Activated naive CD8-positive, alpha-beta T cell (primary cell): ENCODE results near the gene CELA3B.
"Not testable (repeated sequence)": the region's sequence is repeated elsewhere in the genome, so short reads cannot be mapped to it uniquely, and the experiment has no call there.

Experiments
- H3K27ac Mint-ChIP-seq: one replicate; pipeline ENCODE4 v1.8.0; 2021; ENCODE audit warnings: mixed read lengths
- H3K27me3 Mint-ChIP-seq: one replicate; pipeline ENCODE4 v1.8.0; 2021; ENCODE audit warnings: mixed read lengths
- H3K36me3 Mint-ChIP-seq: one replicate; pipeline ENCODE4 v1.8.0; 2021; ENCODE audit warnings: mixed read lengths
- H3K4me1 Mint-ChIP-seq: one replicate; pipeline ENCODE4 v1.8.0; 2021; ENCODE audit warnings: low read depth, mixed read lengths
- H3K4me3 Mint-ChIP-seq: one replicate; pipeline ENCODE4 v1.8.0; 2021; ENCODE audit warnings: mild to moderate bottlenecking, mixed read lengths
- H3K9me3 Mint-ChIP-seq: one replicate; pipeline ENCODE4 v1.8.0; 2021; ENCODE audit warnings: low read depth, mixed read lengths

CELA3B gene

DNA sequence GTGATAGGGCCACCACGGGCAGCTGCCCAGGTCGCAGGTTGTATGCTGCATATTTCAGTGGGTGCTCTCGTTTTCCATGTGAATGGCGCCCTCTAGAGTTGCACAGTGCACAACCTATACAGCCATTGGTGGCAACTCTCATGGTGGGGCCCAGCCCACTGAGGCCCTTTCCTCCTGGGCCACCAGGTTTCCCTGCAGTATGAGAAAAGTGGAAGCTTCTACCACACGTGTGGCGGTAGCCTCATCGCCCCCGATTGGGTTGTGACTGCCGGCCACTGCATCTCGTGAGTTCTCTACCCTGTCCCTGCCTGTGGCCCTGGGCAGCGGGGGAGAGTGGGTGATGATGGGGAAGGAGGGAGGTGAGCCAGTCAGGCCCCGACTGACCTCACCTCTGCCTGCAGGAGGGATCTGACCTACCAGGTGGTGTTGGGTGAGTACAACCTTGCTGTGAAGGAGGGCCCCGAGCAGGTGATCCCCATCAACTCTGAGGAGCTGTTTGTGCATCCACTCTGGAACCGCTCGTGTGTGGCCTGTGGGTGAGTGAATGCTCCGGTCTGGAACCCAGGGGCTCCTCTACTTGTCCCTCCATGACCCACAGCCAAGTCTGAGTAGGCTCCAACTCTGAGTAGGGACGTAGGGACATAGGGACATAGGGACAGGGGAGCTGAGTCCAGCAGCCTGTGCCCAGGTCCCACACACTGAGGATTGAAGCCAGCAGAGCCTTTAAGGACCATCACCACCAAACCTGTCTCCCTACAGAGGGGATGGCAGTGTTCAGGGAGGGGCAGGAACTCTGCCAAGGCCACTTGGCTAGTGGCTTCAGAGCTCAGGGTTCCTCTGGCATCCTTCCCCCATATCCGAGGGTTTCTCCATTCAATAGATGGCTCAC lies 28.7 kb downstream of the CELA3B start:
- H3K36me3 Mint-ChIP-seq, H3K4me3 Mint-ChIP-seq, H3K4me1 Mint-ChIP-seq, H3K9me3 Mint-ChIP-seq, H3K27ac Mint-ChIP-seq, H3K27me3 Mint-ChIP-seq: not testable (repeated sequence)

DNA sequence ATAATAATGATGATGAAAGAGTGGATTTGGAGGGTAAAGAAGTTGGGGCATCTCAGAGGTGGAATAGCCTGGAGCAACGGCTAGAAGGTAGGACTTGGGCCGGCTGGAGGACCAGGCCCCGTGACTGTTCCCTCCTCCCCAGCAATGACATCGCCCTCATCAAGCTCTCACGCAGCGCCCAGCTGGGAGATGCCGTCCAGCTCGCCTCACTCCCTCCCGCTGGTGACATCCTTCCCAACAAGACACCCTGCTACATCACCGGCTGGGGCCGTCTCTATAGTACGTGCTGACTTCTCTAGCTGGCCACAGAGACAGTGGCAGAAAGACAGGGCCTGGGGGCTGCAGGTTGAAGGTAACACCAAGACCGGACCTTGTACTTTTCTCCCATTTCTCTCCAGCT lies 29.9 kb downstream of the CELA3B start:
- H3K4me3 Mint-ChIP-seq, H3K27me3 Mint-ChIP-seq, H3K36me3 Mint-ChIP-seq, H3K4me1 Mint-ChIP-seq, H3K9me3 Mint-ChIP-seq, H3K27ac Mint-ChIP-seq: not testable (repeated sequence)

DNA sequence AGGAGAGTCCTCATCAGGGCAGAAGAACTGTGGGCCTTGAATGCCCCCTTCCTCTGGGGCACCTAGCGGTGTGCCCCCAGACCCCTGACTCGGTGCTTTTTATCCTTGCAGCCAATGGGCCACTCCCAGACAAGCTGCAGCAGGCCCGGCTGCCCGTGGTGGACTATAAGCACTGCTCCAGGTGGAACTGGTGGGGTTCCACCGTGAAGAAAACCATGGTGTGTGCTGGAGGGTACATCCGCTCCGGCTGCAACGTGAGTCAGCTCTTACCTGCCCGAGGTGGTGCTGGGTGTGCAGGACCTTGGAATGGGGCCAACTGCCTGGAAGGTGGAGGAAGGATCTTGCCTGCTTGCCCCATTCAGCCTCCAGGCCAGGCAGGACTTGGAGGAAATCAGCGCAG lies 30.4 kb downstream of the CELA3B start:
- not testable (repeated sequence) for H3K9me3 Mint-ChIP-seq, H3K4me1 Mint-ChIP-seq, H3K27me3 Mint-ChIP-seq, H3K36me3 Mint-ChIP-seq, H3K27ac Mint-ChIP-seq, H3K4me3 Mint-ChIP-seq

DNA sequence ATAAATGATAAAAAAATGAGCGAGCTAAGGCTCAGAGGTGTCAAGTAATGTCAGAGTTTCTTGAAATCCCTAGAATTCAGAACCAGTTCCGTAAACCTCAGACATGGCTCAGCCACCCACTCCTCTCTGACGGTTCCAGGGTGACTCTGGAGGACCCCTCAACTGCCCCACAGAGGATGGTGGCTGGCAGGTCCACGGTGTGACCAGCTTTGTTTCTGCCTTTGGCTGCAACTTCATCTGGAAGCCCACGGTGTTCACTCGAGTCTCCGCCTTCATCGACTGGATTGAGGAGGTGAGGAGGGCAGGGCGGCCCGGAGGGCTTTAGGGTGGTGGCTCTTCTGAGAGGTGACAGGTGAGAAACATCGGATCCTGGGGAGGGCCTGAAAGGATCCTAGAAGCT lies 32.7 kb downstream of the CELA3B start:
- H3K9me3 Mint-ChIP-seq, H3K27ac Mint-ChIP-seq, H3K4me1 Mint-ChIP-seq, H3K36me3 Mint-ChIP-seq, H3K27me3 Mint-ChIP-seq, H3K4me3 Mint-ChIP-seq: not testable (repeated sequence)

DNA sequence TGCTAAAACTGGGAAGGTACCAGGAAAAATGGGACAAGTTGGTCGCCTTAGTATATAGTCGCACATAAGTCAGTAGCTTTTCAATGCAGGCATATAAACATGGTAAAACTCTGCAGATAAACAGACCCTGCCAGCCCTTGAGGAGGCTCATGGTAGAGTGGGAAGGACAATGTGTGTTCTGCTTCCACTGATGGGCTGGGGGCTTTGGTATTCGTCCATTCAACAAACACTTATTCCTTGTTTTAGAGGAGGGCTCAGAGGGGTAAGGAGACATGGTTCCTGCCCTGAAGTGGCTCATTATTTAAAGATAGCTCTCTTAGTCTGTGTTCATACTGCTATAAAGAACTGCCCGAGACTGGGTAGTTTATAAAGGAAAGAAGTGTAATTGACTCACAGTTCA lies 35.9 kb downstream of the CELA3B start:
- H3K4me3 Mint-ChIP-seq, H3K9me3 Mint-ChIP-seq, H3K36me3 Mint-ChIP-seq, H3K4me1 Mint-ChIP-seq, H3K27ac Mint-ChIP-seq, H3K27me3 Mint-ChIP-seq: not testable (repeated sequence)

DNA sequence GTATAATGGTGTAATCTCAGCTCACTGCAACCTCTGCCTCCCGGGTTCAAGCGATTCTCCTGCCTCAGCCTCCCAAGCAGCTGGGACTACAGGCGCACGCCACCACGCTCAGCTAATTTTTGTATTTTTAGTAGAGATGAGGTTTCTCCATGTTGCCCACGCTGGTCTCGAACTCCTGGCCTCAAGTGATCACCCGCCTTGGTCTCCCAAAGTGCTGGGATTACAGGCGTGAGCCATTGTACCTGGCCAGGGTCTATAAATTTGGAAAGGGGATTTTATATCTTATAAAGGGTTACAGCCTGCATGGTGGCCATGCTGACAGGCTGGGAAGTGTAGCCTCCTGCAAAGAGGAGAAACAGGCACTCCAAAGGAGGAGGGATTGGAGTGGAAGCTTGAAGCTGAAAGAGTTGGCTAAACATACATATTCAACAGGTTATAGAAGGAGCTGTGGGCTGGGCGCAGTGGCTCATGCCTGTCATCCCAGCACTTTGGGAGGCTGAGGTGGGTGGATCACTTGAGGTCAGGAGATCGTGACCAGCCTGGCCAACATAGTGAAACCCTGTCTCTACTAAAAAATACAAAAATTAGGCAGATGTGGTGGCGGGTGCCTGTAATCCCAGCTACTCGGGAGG lies 37.9 kb downstream of the CELA3B start:
- not testable (repeated sequence) for H3K27me3 Mint-ChIP-seq, H3K9me3 Mint-ChIP-seq, H3K4me3 Mint-ChIP-seq, H3K27ac Mint-ChIP-seq, H3K36me3 Mint-ChIP-seq
- peaks cover 14% of the 10 kb centered on the region for H3K4me1 Mint-ChIP-seq

DNA sequence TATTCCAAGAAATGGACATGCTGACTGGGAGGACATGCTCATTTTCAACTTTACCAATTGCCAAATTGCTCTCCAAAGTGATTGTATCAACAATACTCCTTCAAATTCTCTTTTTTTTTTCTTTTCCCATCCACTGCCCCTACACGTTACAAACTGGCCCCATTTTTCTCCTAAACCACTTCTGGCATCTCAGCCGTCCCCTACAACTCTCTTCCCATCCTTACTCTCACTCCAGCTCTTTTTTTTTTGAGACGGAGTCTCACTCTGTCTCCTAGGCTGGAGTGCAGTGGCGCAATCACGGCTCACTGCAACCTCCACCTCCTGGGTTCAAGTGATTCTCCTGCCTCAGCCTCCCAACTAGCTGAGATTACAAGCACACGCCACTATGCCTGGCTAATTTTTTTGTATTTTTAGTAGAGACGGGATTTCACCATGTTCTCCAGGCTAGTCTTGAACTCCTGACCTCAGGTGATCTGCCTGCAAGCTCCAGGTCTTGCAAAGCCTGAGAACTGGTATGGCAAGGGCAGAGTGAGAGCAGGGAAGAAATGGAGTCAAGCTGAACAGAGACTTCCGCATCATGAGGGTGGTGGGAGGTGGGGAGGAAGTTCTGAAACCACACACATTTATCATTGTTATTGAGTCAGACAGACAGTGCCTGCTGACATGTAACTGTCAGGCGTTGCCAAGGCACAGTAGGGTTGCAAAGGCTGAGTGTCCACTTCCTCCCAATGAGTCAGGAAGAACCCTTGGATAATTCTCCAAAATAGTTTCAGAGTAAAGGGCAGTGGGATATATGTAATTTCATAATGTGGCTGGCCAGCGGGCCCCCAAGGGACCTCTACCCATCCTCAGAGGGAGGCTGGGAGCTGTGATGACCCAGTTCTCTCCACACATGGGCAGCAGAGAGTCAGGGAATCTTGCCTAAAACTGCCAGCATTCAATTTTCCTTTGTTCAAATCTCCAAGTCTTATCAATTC lies 42.0 kb downstream of the CELA3B start:
- Mint-ChIP-seq H3K4me3 (peak overlapping the region; percentile 64), H3K9me3 (no peaks in the 10 kb centered on the region), H3K27ac (peak overlapping the region; percentile 94), H3K4me1 (peaks cover 26% of the 10 kb centered on the region), H3K27me3 (no peaks in the 10 kb centered on the region), H3K36me3 (no peaks in the 10 kb centered on the region)

DNA sequence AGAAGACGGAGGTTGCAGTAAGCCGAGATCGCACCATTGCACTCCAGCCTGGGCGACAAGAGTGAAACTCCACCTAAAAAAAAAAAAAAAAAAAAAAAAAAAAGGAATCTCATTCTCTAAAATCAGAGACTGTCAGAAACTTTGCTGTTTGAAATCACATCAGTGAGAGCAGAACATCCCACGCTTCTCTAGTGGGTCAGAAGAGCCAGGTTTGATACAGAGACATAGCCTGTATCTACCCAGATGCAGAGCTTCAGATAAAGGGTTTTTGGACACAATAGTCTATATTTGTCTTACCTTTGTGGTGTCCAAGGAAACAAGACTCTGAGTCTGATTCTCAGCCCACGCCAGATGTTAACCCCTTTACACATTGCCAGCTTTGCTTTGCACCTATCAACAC lies 44.2 kb downstream of the CELA3B start:
- Mint-ChIP-seq H3K4me3 (no peak overlapping the region), H3K4me1 (peaks cover 37% of the 10 kb centered on the region), H3K9me3 (no peaks in the 10 kb centered on the region), H3K27ac (no peak overlapping the region), H3K36me3 (peaks cover 2% of the 10 kb centered on the region), H3K27me3 (no peaks in the 10 kb centered on the region)

DNA sequence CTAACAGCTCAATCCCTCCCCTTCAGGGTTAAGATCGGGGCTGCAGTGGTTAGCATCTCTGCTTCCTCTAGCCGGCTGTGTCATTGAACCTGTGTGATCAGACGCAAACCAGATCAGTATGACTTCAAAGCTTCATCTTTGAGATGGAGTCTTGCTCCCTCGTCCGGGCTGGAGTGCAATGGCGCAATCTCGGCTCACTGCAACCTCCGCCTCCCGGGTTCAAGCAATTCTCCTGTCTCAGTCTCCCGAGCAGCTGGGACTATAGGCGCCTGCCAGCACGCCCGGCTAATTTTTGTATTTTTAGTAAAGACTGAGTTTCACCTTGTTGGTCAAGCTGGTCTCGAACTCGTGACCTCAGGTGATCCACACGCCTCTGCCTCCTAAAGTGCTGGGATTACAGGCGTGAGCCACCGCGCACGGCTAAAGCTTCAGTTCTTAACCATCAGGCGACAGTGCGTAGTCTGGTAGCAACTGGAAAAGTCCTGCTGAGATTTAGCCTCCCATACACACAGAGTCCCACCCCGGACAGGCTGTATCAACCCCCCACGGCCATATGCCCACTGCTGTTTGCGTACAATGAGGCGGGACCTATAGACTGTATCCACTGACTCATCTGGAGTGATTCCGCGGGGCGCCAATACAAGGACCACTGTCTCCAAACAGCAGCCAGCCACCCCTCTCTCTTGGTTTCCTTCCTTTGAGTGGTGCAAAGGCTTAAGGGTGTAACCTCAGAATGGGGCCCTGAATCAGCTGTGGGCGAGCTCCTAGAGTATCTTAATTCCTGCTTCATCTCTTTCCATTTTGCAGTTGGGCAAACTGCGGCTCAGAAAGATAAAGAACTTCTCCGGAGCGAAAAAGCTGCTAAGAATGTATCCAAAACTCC lies 47.9 kb downstream of the CELA3B start:
- peak overlapping the region; percentile 97 for H3K4me3 Mint-ChIP-seq
- H3K4me1 Mint-ChIP-seq, result peaks cover 45% of the 10 kb centered on the region
- H3K27me3 Mint-ChIP-seq, result no peaks in the 10 kb centered on the region
- H3K27ac Mint-ChIP-seq, result peak overlapping the region; percentile 100
- H3K9me3 Mint-ChIP-seq, result no peaks in the 10 kb centered on the region
- peaks cover 5% of the 10 kb centered on the region for H3K36me3 Mint-ChIP-seq

DNA sequence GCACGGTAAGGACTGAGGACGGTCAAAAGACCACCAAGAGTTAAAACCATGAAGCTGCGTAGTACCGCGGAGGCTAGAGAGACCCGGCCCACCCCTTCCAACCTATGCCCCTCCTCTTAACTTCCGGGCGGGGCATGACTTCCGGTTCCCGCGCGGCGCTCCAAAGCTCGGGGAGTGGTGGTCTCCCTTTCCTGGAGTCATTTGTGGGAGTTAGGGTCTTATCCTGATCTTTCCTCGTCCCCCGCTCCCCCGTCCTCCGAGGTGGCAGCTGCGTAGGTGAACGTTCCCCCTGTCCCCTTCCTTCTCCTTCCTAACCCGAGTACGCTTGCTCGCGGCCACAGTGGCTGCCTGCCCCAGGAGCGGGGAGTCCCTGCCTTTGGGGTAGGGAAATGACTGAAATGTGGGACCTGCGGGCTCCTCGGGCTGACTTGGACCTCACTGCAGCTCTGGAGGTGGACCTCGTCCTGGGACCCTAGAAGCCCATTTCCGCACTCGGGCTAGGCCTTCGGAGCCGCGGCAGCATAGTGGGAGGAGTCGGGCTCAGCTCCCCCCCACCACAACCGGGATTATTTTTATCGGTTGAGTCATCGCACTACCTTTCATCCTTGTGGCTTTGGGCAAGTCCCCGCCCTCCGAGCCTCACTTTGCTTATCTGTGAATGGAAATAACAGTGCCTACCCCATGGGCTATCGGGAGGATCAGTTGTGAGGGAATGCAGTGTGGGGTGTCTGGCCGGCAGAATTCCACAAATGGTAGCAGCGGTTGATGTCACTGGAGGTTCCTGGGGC lies 48.7 kb downstream of the CELA3B start:
- Mint-ChIP-seq H3K27ac (peak overlapping the region; percentile 100), H3K4me1 (peaks cover 54% of the 10 kb centered on the region), H3K27me3 (no peaks in the 10 kb centered on the region), H3K36me3 (peaks cover 5% of the 10 kb centered on the region), H3K4me3 (peak overlapping the region; percentile 97), H3K9me3 (no peaks in the 10 kb centered on the region)

DNA sequence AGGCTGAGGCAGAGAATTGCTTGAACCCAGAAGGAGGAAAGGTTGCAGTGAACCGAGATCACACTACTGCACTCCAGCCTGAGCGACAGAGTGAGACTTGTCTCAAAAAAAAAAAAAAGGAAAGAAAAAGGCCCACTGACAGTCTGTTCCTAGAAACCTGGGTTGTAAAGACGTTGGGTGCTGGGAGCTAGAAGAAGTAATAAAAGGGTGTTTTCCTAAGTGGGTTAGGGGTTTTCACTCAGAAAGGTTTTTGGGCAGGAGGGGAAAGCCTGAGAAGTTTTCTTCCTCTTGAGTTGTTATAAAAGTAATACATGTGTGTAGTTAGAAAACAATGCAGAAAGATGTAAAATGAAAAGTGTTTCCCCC lies 50.1 kb downstream of the CELA3B start:
- Mint-ChIP-seq H3K9me3 (no peaks in the 10 kb centered on the region), H3K27ac (peak overlapping the region; percentile 100), H3K27me3 (no peaks in the 10 kb centered on the region), H3K4me3 (peak overlapping the region; percentile 97), H3K4me1 (peaks cover 63% of the 10 kb centered on the region), H3K36me3 (peaks cover 5% of the 10 kb centered on the region)

DNA sequence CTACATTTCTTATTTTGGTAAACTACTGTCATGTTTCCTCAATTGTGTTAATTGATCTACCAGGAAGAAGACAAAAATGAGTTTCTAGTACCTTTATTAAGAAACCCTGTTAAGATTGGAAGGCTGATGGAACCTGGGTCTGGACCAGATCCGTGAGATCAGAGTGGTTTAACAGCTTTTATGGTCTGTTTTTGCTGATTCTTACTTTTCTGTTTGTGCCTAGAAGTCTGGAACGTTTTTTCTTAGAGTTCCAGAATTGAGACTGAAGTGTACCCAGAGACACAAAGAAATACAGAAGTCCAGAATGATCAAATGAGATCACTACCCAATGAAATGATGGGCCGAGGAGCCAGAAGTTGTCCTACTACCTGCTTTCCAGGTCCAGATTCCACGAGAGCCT lies 53.2 kb downstream of the CELA3B start:
- Mint-ChIP-seq H3K27ac (peak overlapping the region; percentile 67), H3K4me1 (peaks cover 53% of the 10 kb centered on the region), H3K36me3 (peaks cover 5% of the 10 kb centered on the region), H3K27me3 (no peaks in the 10 kb centered on the region), H3K4me3 (no peak overlapping the region), H3K9me3 (no peaks in the 10 kb centered on the region)

DNA sequence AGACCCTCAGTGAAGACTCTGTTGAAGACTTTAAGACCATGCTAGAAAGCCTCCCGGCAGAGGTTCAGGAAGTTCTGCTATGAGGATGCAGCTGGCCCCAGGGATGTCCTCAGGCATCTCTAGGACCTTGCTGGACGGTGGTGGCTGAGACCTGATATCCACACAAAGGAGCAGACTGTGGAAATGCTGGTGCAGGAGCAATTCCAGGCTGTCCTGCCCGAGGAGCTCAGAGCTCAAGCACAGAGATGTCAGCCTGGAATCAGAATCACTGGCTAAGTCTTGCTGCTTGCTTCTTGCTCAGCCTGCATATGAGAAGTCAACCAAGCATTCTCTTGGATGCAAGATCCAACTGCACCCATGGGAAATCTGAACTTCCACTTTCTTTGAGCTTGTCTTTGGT lies 53.7 kb downstream of the CELA3B start:
- Mint-ChIP-seq H3K27ac (peak overlapping the region; percentile 67), H3K4me3 (no peak overlapping the region), H3K27me3 (no peaks in the 10 kb centered on the region), H3K9me3 (no peaks in the 10 kb centered on the region), H3K4me1 (peaks cover 53% of the 10 kb centered on the region), H3K36me3 (peaks cover 5% of the 10 kb centered on the region)
